ENCODE measurements around the gene SLC43A3. TPM values are rescaled to one million over a fixed set of nuclear protein-coding genes. Genes with fewer than 3 reads are reported as not detected.
"Not testable (repeated sequence)": the region's sequence is repeated elsewhere in the genome, so short reads cannot be mapped to it uniquely, and the experiment has no call there.

Gene SLC43A3
- total RNA-seq, 1 donor from 2014 or later = 53.5 TPM

DNA sequence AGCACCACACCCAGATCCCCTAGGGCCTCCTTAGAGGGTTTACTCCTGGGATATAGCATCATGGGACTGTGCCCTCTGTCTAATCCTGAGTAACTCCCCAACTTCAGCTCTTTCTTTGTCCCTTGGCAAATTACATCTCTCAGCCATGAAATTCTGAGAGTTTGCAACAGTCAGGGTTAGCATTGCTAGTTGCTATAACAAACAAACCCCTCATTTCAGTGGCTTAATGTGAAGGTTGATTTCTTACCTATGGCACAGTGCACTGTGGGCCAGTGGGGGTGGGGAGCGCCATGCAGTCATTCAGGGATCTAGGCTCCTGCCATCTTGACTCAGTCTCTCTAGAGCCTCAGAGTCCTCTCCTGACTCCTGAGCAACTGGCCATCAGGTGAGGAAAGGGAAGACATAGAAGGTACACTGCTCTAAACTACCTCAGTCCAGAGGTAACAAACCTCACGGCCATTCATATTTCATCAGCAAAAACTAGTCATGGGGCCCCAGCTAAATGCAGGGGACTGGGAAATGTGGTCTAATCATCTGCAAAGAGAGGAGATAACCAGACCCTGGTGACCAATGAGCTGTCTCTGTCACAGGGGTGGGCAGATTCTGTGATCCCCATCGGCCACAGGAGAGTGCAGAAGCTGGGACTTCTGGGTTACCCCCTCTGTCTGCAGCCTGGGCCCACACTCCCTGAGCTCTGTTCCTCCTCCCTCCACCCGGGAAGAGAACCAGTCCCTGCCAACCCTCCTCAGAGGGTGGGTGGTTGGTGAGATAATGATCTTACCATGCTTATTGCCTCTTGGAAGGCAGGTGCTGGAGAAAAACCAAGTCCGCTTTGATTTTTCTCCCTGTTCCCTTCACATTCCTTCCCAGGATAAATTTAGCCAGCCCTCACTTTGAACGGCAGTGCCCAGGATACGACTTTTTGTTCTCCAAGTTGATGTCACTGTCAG, 63.5 kb downstream of the SLC43A3 start:
- no peaks in the 10 kb centered on the region for H3K27me3 ChIP-seq
- intact Hi-C loops (cut with DNase I) = no loop called here
- no peaks in the 10 kb centered on the region for H3K36me3 ChIP-seq
- H3K27ac ChIP-seq = no peak overlapping the region
- DNase-seq (ENCODE audit: extremely low spot score in 2 of 2) = no peak
- H3K4me1 ChIP-seq = peaks cover under 1% of the 10 kb centered on the region
- H3K9me3 ChIP-seq = no peaks in the 10 kb centered on the region
- H3K4me3 ChIP-seq = no peak overlapping the region
- TF ChIP-seq POLR2A (IDR thresholded peaks at IDR 0.05) (no peak), CTCF (IDR thresholded peaks at IDR 0.05) (no peak), POLR2AphosphoS5 (IDR thresholded peaks at IDR 0.05; ENCODE audit: insufficient read depth in 1 of 2, low read depth in 1 of 2) (no peak)

- intact Hi-C loops (cut with DNase I) = no loop called here
- Histone ChIP-seq H3K27ac (no peak overlapping the region), H3K27me3 (no peaks in the 10 kb centered on the region), H3K9me3 (no peaks in the 10 kb centered on the region), H3K4me3 (no peak overlapping the region), H3K36me3 (no peaks in the 10 kb centered on the region), H3K4me1 (peaks cover 16% of the 10 kb centered on the region)
- TF ChIP-seq CTCF (IDR thresholded peaks at IDR 0.05) = no peak
- no peak for TF ChIP-seq POLR2A (IDR thresholded peaks at IDR 0.05)
- TF ChIP-seq POLR2AphosphoS5 (IDR thresholded peaks at IDR 0.05; ENCODE audit: insufficient read depth in 1 of 2, low read depth in 1 of 2) = no peak
- no peak for DNase-seq (ENCODE audit: extremely low spot score in 2 of 2)
Observed at GRCh38 chr11:57361926-57362325, 65.0 kb downstream of the SLC43A3 start.

- H3K27ac ChIP-seq; H3K9me3 ChIP-seq; H3K27me3 ChIP-seq; H3K4me3 ChIP-seq; DNase-seq (ENCODE audit: extremely low spot score in 2 of 2); intact Hi-C loops (cut with DNase I); H3K36me3 ChIP-seq: not testable (repeated sequence)
- peaks cover 18% of the 10 kb centered on the region for H3K4me1 ChIP-seq
Observed at GRCh38 chr11:57361420-57361819, 65.5 kb downstream of the SLC43A3 start.

GRCh38 chr11:57360991-57361390, 65.9 kb downstream of the SLC43A3 start:
- TF ChIP-seq POLR2AphosphoS5 (IDR thresholded peaks at IDR 0.05; ENCODE audit: insufficient read depth in 1 of 2, low read depth in 1 of 2) (no peak), CTCF (IDR thresholded peaks at IDR 0.05) (no peak), POLR2A (IDR thresholded peaks at IDR 0.05) (no peak)
- no peaks in the 10 kb centered on the region for H3K27me3 ChIP-seq

DNA sequence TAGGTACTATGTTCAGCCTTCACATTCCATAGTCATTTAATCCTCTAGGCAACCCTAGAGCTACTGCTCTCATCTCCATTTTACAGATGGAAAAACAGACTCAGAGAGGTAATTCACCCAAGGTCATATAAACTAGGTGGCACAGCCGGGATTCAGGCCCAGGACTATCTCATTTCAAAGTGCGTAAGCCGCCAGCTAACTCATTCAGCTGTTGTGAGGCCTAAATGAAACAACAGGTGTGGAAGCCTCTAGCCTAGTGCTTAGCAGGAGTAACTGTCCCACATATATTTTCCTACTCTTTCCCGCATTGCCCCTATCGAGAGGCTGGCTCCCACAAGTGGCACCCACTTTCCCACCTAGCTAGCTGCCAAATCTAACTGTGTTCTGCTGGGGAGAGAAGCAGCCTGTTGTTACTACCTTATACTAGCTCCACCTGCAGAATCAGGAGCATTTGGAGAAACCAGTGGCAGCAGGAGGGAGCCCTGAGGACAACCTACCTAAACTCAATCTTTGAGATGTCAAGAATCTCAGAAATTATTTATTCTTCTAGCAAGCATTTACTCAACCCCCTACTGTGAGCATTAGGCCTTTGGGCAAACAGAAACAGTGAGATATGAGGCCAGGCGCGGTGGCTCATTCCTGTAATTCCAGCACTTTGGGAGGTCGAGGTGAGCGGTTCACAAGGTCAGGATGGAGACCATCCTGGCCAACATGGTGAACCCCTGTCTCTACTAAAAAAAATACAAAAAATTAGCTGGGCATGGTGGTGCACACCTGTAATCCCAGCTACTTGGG, 66.8 kb downstream of the SLC43A3 start:
- Histone ChIP-seq H3K36me3 (no peaks in the 10 kb centered on the region), H3K4me1 (peaks cover 18% of the 10 kb centered on the region), H3K27ac (no peak overlapping the region), H3K9me3 (no peaks in the 10 kb centered on the region), H3K4me3 (no peak overlapping the region), H3K27me3 (no peaks in the 10 kb centered on the region)
- DNase-seq (ENCODE audit: extremely low spot score in 2 of 2) = no peak
- no peak for TF ChIP-seq POLR2AphosphoS5 (IDR thresholded peaks at IDR 0.05; ENCODE audit: insufficient read depth in 1 of 2, low read depth in 1 of 2)
- TF ChIP-seq CTCF (IDR thresholded peaks at IDR 0.05) = no peak
- TF ChIP-seq POLR2A (IDR thresholded peaks at IDR 0.05) = no peak
- intact Hi-C loops (cut with DNase I) = no loop called here

More at GRCh38 chr11:57360991-57361390, 65.9 kb downstream of the SLC43A3 start:
- no peak overlapping the region for H3K4me3 ChIP-seq
- intact Hi-C loops (cut with DNase I) = no loop called here
- no peaks in the 10 kb centered on the region for H3K36me3 ChIP-seq
- no peaks in the 10 kb centered on the region for H3K9me3 ChIP-seq
- peaks cover 18% of the 10 kb centered on the region for H3K4me1 ChIP-seq
- no peak for DNase-seq (ENCODE audit: extremely low spot score in 2 of 2)
- no peak overlapping the region for H3K27ac ChIP-seq

Measured in vagina (tissue), 2 donors.